GM20431 (cell line): Measurements from ENCODE around the gene TEP1.
"Not testable (repeated sequence)": the region's sequence is repeated elsewhere in the genome, so short reads cannot be mapped to it uniquely, and the experiment has no call there.

Experiments
- in situ Hi-C: fragments of 300-500 bp; cut with MseI, MboI; formaldehyde crosslinking; loops from one replicate; pipeline ENCODE4 v1.15.0; 2020; ENCODE audit warnings: low sequenced_read_pairs; ENCODE audit not compliant: unreplicated experiment

Gene TEP1

DNA sequence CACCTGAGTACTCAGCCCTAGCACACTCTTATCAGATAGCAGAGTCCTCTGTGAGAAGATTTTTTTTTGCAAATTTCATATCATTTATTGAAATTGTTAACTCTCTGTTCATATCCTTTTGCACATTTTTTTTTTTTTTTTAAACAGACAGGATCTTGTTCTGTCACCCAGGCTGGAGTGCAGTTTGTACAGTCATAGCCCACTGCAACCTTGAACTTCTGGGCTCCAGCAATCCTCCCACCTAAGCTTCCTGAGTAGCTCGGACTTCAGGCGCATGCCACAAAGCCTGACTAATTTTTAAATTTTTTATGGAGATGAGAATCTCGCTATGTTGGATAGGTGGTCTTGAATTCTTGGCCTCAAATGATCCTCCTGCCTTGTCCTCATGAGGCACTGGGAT, 65.6 kb downstream of the TEP1 start:
- in situ Hi-C loops = no loop called here

DNA sequence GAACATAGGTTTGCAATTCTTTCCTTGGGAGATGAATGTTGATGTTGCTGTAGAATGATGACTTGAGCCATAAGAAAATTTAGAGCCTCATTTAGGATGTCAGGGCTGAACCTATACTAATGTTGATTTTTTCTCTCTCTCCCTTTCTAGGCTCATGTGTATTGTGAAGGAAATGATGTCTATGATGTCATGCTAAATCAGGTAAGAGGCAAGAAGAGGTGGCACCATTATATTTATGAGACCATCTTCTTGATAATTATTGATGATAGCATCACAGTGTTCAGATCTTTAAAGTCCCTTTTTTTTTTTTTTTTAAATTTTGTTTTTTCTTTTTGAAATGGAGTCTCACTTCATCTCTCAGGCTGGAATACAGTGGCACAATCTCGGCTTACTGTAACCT, 66.6 kb downstream of the TEP1 start:
- in situ Hi-C loops = no loop called here

DNA sequence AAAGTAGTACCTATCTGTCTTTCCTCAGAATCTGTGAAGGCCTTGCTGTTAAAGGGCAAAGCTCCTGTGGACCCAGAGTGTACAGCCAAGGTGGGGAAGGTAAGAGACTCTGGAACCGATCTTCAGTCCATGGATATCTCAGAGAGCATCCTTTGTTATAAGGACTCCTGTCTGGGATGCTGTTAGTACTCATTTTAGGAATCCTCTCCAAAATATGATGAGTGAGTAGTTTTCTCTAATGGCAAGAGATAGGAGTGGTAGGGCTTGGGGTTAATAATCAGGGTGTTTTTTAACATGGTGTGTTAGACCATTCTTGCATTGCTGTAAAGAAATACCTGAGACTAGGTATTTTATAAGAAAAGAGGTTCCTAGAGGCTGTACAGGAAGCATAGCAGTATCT, 67.9 kb downstream of the TEP1 start:
- in situ Hi-C loops = no loop called here

DNA sequence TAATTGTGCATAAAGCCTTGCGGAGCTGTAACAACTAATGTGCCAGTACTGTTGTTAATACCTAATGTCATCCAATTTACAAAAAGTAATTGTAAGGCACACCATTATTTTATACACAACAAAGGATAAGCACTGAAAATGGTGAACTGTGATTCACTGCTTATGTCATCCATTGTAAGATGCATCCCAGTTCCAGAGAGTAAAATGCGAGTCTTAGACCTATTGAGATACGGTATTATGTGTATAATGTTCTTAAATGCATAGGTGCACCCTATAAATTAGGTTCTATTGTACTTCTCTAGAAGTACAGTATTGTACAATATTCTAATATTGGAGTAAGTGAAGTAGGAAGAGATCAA, 69.5 kb downstream of the TEP1 start:
- in situ Hi-C loops = no loop called here

DNA sequence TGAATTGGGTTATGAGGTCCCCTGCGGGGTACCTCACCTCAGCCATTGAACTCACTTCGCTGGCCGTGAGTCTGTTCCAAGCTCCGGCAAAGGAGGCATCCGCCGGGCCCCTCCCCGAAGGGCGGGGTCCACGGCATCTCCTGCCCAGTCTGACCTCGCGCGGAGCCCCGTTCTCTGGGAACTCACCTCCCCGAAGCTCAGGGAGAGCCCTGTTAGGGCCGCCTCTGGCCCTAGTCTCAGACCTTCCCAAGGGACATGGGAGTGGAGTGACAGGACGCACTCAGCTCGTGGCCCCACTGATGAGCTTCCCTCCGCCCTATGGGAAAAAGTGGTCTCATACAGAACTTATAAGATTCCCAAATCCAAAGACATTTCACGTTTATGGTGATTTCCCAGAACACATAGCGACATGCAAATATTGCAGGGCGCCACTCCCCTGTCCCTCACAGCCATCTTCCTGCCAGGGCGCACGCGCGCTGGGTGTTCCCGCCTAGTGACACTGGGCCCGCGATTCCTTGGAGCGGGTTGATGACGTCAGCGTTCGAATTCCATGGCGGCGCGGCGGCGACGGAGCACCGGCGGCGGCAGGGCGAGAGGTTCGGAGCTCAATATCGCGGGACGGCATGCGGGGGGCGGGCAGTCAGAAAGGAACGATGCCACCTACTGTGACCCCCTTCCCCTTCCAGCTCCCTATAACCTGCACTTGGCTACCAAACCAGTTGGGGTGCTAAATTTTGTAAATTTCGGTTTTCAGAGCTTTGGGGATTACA, 70.0 kb downstream of the TEP1 start, which contains the start of gene PARP2:
PARP2 (plus strand) TSS at position 544 of the 770 bp plus-strand sequence; CDS start at position 551, 7 bp downstream.
- in situ Hi-C loops = no loop called here

DNA sequence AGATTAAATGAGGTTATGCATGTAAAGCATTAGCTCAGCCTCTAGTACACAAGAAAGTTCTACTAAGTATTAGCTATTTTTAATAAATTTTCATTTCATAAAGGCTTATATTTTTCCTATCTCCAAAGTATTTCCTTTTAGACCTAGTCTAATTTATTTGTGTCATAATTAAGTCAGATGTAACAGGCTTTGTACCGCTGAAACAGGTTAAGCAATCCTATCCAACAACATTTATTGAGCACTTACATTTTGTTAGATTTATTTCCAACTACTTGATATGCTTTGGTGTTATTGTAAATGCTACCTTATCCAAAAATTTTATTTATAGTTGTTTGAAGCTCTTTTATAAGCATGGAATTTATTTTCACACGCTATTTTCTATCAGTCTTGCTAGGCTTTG, 71.7 kb downstream of the TEP1 start:
- in situ Hi-C loops = no loop called here

DNA sequence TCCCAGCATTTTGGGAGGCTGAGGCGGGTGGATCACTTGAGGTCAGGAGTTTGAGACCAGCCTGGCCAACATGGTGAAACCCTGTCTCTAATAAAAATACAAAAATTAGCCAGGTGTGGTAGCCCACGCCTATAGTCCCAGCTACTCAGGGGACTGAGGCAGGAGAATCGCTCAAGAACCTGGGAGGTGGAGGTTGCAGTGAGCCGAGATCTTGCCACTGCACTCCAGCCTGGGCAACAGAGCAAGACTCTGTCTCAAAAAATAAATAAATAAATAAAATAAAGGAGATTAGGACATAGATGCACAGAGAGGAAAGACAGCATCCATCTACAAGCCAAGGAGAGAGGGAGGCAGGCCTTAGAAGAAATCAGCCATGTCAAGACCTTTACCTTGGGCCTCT, 72.3 kb downstream of the TEP1 start:
- in situ Hi-C loops = not testable (repeated sequence)

DNA sequence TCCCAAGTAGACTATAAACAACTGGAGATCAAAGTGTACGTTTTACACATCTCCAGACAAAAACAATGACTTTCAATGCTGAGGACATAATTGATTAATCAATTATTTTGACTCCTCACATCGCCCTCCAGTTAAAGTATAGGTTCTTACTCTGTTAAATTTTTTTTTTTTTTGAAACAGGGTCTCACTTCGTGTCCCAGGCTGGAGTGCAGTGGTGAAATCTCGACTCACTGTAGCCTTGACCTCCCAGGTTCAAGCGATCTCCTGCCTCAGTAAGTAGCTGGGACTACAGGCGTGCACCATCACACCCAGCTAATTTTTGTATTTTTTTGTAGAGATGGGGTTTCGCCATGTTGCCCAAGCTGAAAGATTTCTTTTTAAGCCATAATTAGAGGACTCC, 79.3 kb downstream of the TEP1 start:
- in situ Hi-C loops = no loop called here

DNA sequence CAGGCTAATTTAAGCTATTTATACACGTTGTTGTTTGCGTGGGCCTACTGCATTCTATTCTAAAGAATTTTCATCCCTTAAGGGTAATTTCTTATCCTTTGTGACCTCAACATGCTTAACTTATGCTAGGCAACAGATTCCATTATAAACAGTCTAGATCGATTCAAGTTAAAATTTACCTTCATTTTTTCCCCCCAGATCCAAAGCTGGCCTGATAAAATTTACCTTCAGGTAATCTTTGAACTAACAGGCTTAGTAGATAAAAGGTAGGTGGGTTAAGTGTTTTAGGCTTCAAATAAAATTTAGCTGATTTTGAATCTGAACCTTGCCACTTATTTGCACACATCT, 79.8 kb downstream of the TEP1 start:
- in situ Hi-C loops = no loop called here

DNA sequence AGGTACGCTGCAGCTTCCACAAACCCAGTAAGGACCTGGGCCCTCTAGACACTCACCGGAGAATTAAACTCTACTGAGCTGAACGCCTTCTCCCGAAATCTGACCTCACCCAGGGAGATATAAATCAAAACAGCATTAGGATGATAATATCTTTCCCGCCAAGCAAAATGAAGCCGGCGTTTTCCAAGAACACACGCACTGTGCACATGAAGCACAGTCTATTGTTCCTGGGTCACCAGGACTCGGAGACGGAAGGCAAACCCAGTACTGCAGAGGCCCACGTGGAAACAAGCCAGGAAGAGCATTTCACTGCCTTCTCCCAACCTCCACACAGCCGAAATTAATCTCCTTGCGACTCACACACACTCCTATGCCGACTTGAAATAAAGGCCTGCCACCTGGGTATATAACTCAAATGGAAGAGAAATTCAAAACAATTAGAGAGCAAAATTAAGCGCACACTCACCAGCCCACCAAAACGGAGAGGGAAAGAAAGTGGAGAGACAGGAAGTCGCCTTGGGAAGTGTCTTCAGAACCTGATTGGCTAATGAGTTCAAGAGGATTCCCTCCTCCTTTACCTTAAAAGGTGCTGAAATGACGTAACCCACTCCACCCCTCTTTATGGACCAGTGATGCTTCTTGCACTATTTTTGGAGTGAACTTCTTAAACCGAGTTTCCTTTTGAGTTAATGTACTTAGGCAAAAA, 80.4 kb downstream of the TEP1 start, which contains the start of gene CCNB1IP1:
CCNB1IP1 (minus strand) TSS at position 492 of the 706 bp plus-strand sequence. CDS start 16,756 bp downstream, outside the sequence.
- in situ Hi-C loops = no loop called here

DNA sequence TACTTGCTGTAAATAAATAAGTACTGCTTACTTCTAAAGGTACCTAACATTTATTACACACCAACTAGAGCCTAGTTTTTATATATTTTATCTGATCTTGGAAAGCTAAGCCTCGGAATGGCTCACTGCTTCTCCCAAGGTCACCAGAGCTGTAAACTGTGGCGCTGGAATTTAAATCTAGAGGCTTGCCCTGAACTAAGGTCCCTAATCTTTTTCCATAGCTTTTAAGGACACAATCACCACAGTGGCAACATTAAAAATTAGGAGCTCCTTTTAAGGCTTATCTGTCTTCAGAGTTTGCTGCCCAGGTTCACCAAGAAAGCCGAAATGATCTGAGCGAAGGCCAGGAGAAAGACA, 80.9 kb downstream of the TEP1 start:
- in situ Hi-C loops = no loop called here

DNA sequence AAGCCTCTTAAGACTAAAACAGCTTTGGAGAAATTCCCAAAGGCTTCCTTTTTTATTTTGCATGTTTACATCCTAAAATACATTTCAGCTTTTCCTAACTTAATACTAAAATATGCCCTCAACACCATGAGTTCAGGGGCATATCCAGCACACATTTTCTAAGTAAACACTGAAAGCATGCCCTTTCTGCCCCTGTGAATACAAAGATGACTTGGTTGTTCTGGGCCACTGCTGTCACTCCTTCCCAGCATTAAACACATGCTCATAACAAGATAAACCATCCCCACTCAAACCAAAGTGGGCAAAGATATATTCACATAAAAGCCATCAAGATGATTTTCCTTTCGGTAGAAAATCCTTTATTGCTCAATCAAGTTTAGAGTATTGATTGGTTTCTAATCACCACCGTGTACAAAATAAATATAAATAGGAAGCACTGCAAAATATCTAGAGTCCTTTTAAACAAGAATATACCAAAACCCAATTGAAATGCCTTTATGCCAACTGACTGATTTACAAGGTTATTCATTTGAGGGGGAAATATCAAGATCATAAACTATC, 82.2 kb downstream of the TEP1 start:
- in situ Hi-C loops = no loop called here

DNA sequence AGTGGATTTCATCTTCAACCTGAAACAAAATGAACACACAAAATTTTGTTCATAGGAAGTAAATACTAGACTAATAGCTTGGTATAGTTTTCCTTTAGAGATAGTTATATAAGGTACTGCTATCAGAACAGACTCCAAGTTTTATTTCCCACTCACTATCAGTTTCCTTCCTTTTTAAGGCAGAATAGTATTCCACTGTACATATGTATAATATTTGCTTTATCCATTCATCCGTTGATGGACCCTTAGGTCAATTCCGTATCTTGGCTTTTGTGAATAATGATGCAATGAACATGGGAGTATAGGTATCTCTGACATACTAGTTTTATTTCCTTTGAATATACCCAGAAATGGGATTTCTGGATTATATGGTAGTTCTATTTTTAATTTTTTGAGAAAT, 83.9 kb downstream of the TEP1 start:
- in situ Hi-C loops = loop anchor here (10.0 kb wide), 1 partner anchor 275 kb away; no protein-coding TSS in a partner anchor

DNA sequence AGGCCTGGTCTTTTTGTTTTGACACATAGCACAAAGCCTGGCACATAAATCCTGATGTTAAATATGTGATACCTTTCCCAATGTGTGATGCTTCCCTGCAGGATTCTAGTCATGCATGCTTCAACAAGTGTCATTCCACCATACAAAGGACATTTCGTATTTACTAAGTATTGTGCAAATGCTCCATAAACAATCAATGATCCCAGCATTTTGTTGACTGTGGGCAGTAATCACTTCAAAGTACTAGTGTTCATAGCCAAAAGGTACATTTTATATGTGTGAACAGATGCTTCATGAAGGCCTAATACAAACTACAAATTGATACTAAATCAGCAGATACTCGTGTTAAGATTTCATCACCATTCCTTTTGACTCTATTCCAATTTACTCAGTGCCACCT, 84.6 kb downstream of the TEP1 start:
- in situ Hi-C loops = loop anchor here (10.0 kb wide), 1 partner anchor 276 kb away; no protein-coding TSS in a partner anchor

DNA sequence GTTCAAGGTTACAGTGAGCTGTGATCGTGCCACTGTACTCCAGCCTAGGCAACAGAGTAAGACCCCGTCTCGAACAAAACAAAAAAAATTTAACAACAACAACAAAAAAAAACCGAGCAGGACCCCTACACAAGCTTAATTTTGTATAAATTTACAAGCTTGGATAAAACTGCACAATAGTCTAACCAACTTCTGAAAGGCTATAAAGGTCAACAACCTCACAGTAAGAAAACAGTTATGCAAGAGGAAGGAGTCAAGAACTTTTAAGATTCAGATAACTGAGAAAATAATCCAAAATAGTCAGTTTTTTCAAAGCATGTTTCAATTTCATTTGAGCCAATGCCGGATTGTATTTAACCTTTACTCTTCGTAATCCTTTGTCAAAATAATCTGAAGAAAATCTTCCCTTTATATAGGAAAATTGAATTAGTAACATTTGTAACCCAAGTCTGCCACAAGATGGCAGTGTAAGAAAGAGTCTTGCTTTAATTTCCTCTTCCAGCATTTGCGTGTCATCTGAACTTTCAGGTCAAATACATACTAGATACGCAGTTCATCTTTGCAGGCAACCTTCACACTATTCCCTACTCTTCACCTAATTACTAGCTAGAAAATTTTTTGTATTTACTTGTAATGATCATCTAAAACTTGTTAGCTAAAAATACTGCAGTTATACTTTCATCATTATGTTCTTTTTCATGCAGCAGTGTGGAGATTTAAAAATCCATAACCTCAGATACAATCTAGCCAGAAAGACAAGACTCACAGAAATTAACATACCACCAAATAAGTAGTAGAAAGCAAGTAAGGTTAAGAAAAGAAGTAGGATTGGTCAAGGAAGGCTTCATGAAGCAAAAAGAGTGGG, 86.1 kb downstream of the TEP1 start:
- in situ Hi-C loops = loop anchor here (10.0 kb wide), 1 partner anchor 278 kb away; no protein-coding TSS in a partner anchor

DNA sequence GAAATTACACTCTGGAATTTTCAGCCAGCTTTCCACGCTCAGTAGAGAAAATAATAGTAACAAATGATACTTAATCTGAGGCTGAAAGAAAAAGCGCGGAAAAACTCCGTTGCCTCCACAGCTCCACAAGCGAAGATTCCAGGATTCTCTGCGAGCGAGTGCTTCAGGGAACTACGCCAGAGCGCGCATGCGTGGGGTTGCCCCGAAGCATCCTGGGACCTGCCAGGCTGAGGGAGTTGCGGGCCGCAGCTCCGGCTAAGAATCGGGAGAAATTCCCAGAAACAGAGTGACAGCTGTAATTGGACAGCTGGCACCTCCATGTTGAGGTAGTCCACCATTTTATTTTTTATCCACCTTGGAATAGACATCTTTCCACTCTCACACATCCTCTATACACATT, 95.6 kb downstream of the TEP1 start:
- in situ Hi-C loops = no loop called here
